GM23338 (cell line): ENCODE results near the gene FOLR1.

Experiments used
- CREB1 ChIP-seq: fragments of 250-450 bp; sonication (Bioruptor Pico); IDR thresholded peaks from 2 replicates; pipeline ENCODE4 v1.5.0; 2020; ENCODE audit warnings: low read depth, mild to moderate bottlenecking, moderate library complexity
- CTCF ChIP-seq, 2 experiments: fragments of 200-600 bp in 1 of 2; sonication (generic) in 1 of 2; conservative IDR thresholded peaks; 2 replicates each; pipeline versions ENCODE4 v1.5.1 to v1.6.1; 2016 to 2017; ENCODE audit warnings: antibody characterized with exemption in 2 of 2, low read depth in 2 of 2, mild to moderate bottlenecking in 2 of 2, moderate library complexity in 1 of 2
- EZH2 ChIP-seq: fragments of 200-600 bp; sonication (generic); IDR thresholded peaks from one replicate; pipeline ENCODE4 v1.8.0; 2017; ENCODE audit warnings: antibody characterized with exemption, mild to moderate bottlenecking, low read depth; ENCODE audit not compliant: unreplicated experiment
- EZH2phosphoT487 ChIP-seq: fragments of 200-600 bp; sonication (generic); IDR thresholded peaks from one replicate; pipeline ENCODE4 v1.8.1; 2018; ENCODE audit warnings: antibody characterized with exemption; ENCODE audit not compliant: unreplicated experiment
- JUNB ChIP-seq: IDR thresholded peaks from one replicate; pipeline ENCODE4 v1.6.1; 2016; ENCODE audit warnings: antibody characterized with exemption; ENCODE audit not compliant: unreplicated experiment
- NANOG ChIP-seq: IDR thresholded peaks from 2 replicates; pipeline ENCODE4 v1.6.1; 2016; ENCODE audit warnings: antibody characterized with exemption, borderline replicate concordance
- POLR2AphosphoS5 ChIP-seq: IDR thresholded peaks from 2 replicates; pipeline ENCODE4 v1.6.1; 2016; ENCODE audit warnings: antibody characterized with exemption, low read depth
- REST ChIP-seq: IDR thresholded peaks from one replicate; pipeline ENCODE4 v1.6.1; 2018; ENCODE audit warnings: antibody characterized with exemption; ENCODE audit not compliant: unreplicated experiment
- STAT1 ChIP-seq: IDR thresholded peaks from one replicate; pipeline ENCODE4 v1.6.1; 2016; ENCODE audit warnings: antibody characterized with exemption; ENCODE audit not compliant: unreplicated experiment
- ZNF114 ChIP-seq: fragments of 250-450 bp; sonication (Bioruptor Pico); IDR thresholded peaks from 2 replicates; pipeline ENCODE4 v1.5.0; 2020; ENCODE audit warnings: mild to moderate bottlenecking, moderate library complexity
- TF ChIP-seq, protein P1 (sequence below): IDR thresholded peaks from 2 replicates; pipeline ENCODE4 v1.6.1; 2016; ENCODE audit warnings: antibody characterized with exemption
- TF ChIP-seq, protein P2 (sequence below): fragments of 250-450 bp; sonication (Bioruptor Pico); IDR thresholded peaks from 2 replicates; pipeline ENCODE4 v1.5.0; 2020; ENCODE audit warnings: mild to moderate bottlenecking, moderate library complexity

GRCh38 chr11:72242141-72242540 lies 50.2 kb downstream of the FOLR1 start:
- no peak for TF ChIP-seq CTCF (conservative IDR thresholded peaks at IDR 0.05; ENCODE audit: low read depth in 2 of 2)
- TF ChIP-seq, protein P1, sequence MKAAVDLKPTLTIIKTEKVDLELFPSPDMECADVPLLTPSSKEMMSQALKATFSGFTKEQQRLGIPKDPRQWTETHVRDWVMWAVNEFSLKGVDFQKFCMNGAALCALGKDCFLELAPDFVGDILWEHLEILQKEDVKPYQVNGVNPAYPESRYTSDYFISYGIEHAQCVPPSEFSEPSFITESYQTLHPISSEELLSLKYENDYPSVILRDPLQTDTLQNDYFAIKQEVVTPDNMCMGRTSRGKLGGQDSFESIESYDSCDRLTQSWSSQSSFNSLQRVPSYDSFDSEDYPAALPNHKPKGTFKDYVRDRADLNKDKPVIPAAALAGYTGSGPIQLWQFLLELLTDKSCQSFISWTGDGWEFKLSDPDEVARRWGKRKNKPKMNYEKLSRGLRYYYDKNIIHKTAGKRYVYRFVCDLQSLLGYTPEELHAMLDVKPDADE, result no peak
- no peak for TF ChIP-seq POLR2AphosphoS5
- no peak for TF ChIP-seq REST
- TF ChIP-seq EZH2, result peak; percentile 44
- TF ChIP-seq ZNF114, result no peak
- TF ChIP-seq CREB1 (CRISPR knock-in tag), result no peak
- TF ChIP-seq EZH2phosphoT487, result no peak
- TF ChIP-seq, protein P2, sequence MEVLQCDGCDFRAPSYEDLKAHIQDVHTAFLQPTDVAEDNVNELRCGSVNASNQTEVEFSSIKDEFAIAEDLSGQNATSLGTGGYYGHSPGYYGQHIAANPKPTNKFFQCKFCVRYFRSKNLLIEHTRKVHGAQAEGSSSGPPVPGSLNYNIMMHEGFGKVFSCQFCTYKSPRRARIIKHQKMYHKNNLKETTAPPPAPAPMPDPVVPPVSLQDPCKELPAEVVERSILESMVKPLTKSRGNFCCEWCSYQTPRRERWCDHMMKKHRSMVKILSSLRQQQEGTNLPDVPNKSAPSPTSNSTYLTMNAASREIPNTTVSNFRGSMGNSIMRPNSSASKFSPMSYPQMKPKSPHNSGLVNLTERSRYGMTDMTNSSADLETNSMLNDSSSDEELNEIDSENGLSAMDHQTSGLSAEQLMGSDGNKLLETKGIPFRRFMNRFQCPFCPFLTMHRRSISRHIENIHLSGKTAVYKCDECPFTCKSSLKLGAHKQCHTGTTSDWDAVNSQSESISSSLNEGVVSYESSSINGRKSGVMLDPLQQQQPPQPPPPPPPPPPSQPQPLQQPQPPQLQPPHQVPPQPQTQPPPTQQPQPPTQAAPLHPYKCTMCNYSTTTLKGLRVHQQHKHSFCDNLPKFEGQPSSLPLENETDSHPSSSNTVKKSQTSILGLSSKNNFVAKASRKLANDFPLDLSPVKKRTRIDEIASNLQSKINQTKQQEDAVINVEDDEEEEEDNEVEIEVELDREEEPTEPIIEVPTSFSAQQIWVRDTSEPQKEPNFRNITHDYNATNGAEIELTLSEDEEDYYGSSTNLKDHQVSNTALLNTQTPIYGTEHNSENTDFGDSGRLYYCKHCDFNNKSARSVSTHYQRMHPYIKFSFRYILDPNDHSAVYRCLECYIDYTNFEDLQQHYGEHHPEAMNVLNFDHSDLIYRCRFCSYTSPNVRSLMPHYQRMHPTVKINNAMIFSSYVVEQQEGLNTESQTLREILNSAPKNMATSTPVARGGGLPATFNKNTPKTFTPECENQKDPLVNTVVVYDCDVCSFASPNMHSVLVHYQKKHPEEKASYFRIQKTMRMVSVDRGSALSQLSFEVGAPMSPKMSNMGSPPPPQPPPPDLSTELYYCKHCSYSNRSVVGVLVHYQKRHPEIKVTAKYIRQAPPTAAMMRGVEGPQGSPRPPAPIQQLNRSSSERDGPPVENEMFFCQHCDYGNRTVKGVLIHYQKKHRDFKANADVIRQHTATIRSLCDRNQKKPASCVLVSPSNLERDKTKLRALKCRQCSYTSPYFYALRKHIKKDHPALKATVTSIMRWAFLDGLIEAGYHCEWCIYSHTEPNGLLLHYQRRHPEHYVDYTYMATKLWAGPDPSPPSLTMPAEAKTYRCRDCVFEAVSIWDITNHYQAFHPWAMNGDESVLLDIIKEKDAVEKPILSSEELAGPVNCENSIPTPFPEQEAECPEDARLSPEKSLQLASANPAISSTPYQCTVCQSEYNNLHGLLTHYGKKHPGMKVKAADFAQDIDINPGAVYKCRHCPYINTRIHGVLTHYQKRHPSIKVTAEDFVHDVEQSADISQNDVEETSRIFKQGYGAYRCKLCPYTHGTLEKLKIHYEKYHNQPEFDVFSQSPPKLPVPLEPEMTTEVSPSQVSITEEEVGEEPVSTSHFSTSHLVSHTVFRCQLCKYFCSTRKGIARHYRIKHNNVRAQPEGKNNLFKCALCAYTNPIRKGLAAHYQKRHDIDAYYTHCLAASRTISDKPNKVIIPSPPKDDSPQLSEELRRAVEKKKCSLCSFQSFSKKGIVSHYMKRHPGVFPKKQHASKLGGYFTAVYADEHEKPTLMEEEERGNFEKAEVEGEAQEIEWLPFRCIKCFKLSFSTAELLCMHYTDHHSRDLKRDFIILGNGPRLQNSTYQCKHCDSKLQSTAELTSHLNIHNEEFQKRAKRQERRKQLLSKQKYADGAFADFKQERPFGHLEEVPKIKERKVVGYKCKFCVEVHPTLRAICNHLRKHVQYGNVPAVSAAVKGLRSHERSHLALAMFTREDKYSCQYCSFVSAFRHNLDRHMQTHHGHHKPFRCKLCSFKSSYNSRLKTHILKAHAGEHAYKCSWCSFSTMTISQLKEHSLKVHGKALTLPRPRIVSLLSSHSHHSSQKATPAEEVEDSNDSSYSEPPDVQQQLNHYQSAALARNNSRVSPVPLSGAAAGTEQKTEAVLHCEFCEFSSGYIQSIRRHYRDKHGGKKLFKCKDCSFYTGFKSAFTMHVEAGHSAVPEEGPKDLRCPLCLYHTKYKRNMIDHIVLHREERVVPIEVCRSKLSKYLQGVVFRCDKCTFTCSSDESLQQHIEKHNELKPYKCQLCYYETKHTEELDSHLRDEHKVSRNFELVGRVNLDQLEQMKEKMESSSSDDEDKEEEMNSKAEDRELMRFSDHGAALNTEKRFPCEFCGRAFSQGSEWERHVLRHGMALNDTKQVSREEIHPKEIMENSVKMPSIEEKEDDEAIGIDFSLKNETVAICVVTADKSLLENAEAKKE (CRISPR knock-in tag), result no peak
- TF ChIP-seq NANOG, result no peak
- no peak for TF ChIP-seq STAT1
- TF ChIP-seq JUNB, result no peak
